K562 (cell line): Measurements from ENCODE around the gene AHSA1. TPM values are rescaled to one million over a fixed set of nuclear protein-coding genes. Genes with fewer than 3 reads are reported as not detected.

Experiments used
- ATAC-seq: fragments of 200-7000 bp; cut with Tn5 transposase; 3 replicates; pipeline ENCODE4 v1.9.1; 2020; ENCODE audit warnings: moderate library complexity
- Bru-seq: library from RNA; stranded (reverse); fragments of 400-500 nt; gene quantifications from one replicate; lab custom pipeline; 2021; lab: Mats Ljungman, UMichigan
- BruChase-seq, 2 experiments: library from RNA; stranded (reverse); fragments of 400-500 nt; gene quantifications; one replicate each; lab custom pipeline; 2021; lab: Mats Ljungman, UMichigan
- BruUV-seq: library from RNA; stranded (reverse); fragments of 400-500 nt; replicated peaks from 2 replicates; lab custom pipeline; 2021; lab: Mats Ljungman, UMichigan
- CTCF ChIA-PET: fragments of 300-600 bp; formaldehyde crosslinking; extraction: SDS; loops from one replicate; lab custom pipeline; 2021; ENCODE audit warnings: low intra/inter-chr PET ratio; lab: Yijun Ruan, JAX
- POLR2A ChIA-PET: fragments of 300-600, 350-650 bp; sonication (Branson Sonifier 250); formaldehyde crosslinking; extraction: SDS; loops from one replicate; lab custom pipeline; 2021; ENCODE audit warnings: antibody characterized with exemption, inconsistent platforms; lab: Yijun Ruan, JAX
- DNase-seq, 4 experiments: peaks; one replicate each; pipeline versions ENCODE4 v3.0.0 to v3.0.0-alpha.2; 2011 to 2018; ENCODE audit warnings: low spot score in 3 of 4, mixed read lengths in 3 of 4; ENCODE audit errors: extremely low read depth in 1 of 4
- FAIRE-seq: peaks from 2 replicates; lab custom pipeline; 2011; peaks lifted over from hg19 to GRCh38; lab: Jason Lieb, UNC
- H2AFZ ChIP-seq: 2 replicates; pipeline ENCODE4 v1.6.0; 2011; ENCODE audit warnings: low read depth, low read length, control low read depth, inconsistent platforms
- H3K27ac ChIP-seq: fragments of 200-600 bp; 3 replicates; pipeline ENCODE4 v1.8.0; 2011; ENCODE audit warnings: low read depth, mild to moderate bottlenecking, control low read depth, inconsistent platforms, low read length, moderate library complexity, mixed read lengths; ENCODE audit errors: extremely low read depth
- H3K27me3 ChIP-seq, 2 experiments: fragments of 300-600 bp in 1 of 2; 2 replicates in 1 of 2; 3 replicates in 1 of 2; pipeline versions ENCODE4 v1.6.0 to v1.8.0; 2011; ENCODE audit warnings: inconsistent platforms in 2 of 2, low read length in 2 of 2, mild to moderate bottlenecking in 1 of 2, mixed read lengths in 1 of 2, moderate library complexity in 1 of 2; ENCODE audit not compliant: control insufficient read depth in 2 of 2, insufficient read depth in 2 of 2
- H3K36me3 ChIP-seq: fragments of 300-600 bp; 3 replicates; pipeline ENCODE4 v1.8.0; 2011; ENCODE audit warnings: mild to moderate bottlenecking, low read length, inconsistent platforms; ENCODE audit not compliant: control insufficient read depth, insufficient read depth
- H3K4me1 ChIP-seq, 2 experiments: fragments of 200-600 bp in 1 of 2; replicated peaks in 1 of 2; 2 replicates in 1 of 2; 3 replicates in 1 of 2; pipeline versions ENCODE4 v1.5.1 to v1.8.0; 2011; ENCODE audit warnings: inconsistent platforms in 2 of 2, low read length in 2 of 2, mild to moderate bottlenecking in 1 of 2, mixed read lengths in 1 of 2, moderate library complexity in 1 of 2; ENCODE audit not compliant: control insufficient read depth in 2 of 2, insufficient read depth in 2 of 2
- H3K4me2 ChIP-seq: 2 replicates; pipeline ENCODE4 v1.6.1; 2011; ENCODE audit warnings: low read length, control low read depth, inconsistent platforms, mixed read lengths; ENCODE audit not compliant: insufficient read depth
- H3K4me3 ChIP-seq: fragments of 200-600 bp; sonication (generic), shearing (Covaris generic); 2 replicates; pipeline ENCODE4 v1.5.1; 2016; ENCODE audit warnings: control low read depth, inconsistent platforms
- H3K79me2 ChIP-seq: fragments of 200-600 bp; 3 replicates; pipeline ENCODE4 v1.8.0; 2011; ENCODE audit warnings: low read length, inconsistent platforms; ENCODE audit not compliant: control insufficient read depth, insufficient read depth
- H3K9ac ChIP-seq, 2 experiments: 2 replicates each; pipeline versions ENCODE4 v1.6.0 to v1.6.1; 2011; ENCODE audit warnings: low read depth in 2 of 2, low read length in 2 of 2, control low read depth in 1 of 2, inconsistent platforms in 1 of 2, mild to moderate bottlenecking in 1 of 2, mixed read lengths in 1 of 2; ENCODE audit not compliant: insufficient read depth in 1 of 2
- H3K9me1 ChIP-seq: one replicate; pipeline ENCODE4 v1.6.0; 2011; ENCODE audit warnings: inconsistent platforms, mild to moderate bottlenecking, low read length, moderate library complexity; ENCODE audit not compliant: control insufficient read depth, insufficient read depth
- H3K9me3 ChIP-seq: replicated peaks from 2 replicates; pipeline ENCODE4 v1.5.1; 2011; ENCODE audit warnings: low read depth, low read length, inconsistent platforms; ENCODE audit not compliant: control insufficient read depth, insufficient read depth
- H4K20me1 ChIP-seq: replicated peaks from 2 replicates; pipeline ENCODE4 v1.6.1; 2011; ENCODE audit warnings: low read length, inconsistent platforms, mixed read lengths; ENCODE audit not compliant: control insufficient read depth, insufficient read depth
- CREM ChIP-seq: IDR thresholded peaks from 2 replicates; pipeline ENCODE4 v1.6.1; 2014; ENCODE audit warnings: antibody characterized with exemption, low read depth
- FOXO4 ChIP-seq: fragments of 450-650 bp; formaldehyde crosslinking; IDR thresholded peaks from 2 replicates; pipeline ENCODE4 v1.4.0; 2020; ENCODE audit warnings: mild to moderate bottlenecking, moderate library complexity
- GATAD2A ChIP-seq: fragments of 450-650 bp; IDR thresholded peaks from 2 replicates; pipeline ENCODE4 v1.6.1; 2017
- HES1 ChIP-seq: fragments of 450-650 bp; IDR thresholded peaks from 2 replicates; pipeline ENCODE4 v1.6.1; 2016; ENCODE audit warnings: low read depth, mild to moderate bottlenecking, moderate library complexity
- NFE2 ChIP-seq: IDR thresholded peaks from 2 replicates; pipeline ENCODE4 v1.6.1; 2014; ENCODE audit warnings: antibody characterized with exemption, low read depth
- SAP30 ChIP-seq: fragments of 200-600 bp; sonication (generic); IDR thresholded peaks from 2 replicates; pipeline ENCODE4 v1.6.1; 2012; ENCODE audit warnings: borderline replicate concordance, low read depth, mild to moderate bottlenecking, moderate library complexity, low read length, control low read depth, inconsistent platforms; ENCODE audit not compliant: insufficient read depth, poor library complexity, severe bottlenecking
- SMAD2 ChIP-seq: fragments of 150-350 bp; IDR thresholded peaks from 2 replicates; pipeline ENCODE4 v1.6.1; 2014; ENCODE audit warnings: low read depth, mild to moderate bottlenecking, low read length
- ZNF3 ChIP-seq: fragments of 250-450 bp; sonication (Bioruptor Pico); IDR thresholded peaks from 2 replicates; pipeline ENCODE4 v1.5.0; 2021; ENCODE audit warnings: mild to moderate bottlenecking, moderate library complexity
- WGBS: fragments of 100-300 bp; shearing (Covaris generic); methylation state at CpG from one replicate; pipeline ENCODE4 v1.1.6; 2016; ENCODE audit warnings: low coverage, mixed read lengths; ENCODE audit not compliant: insufficient coverage; ENCODE audit errors: missing lambda C conversion rate; 5-methylcytosine and 5-hydroxymethylcytosine counted together
- in situ Hi-C: fragments of 300-500 bp; cut with MboI; formaldehyde crosslinking; loops from 4 replicates; pipeline ENCODE4 v1.15.0; 2018; ENCODE audit warnings: inconsistent platforms, mixed read lengths
- intact Hi-C: fragments of 100-400 bp; cut with micrococcal nuclease; formaldehyde crosslinking; loops from 2 replicates; pipeline ENCODE4 v1.14.2; 2022
- long read RNA-seq, 3 experiments: library from polyadenylated mRNA in 2 of 3; library from RNA in 1 of 3; unstranded in 2 of 3; stranded (forward) in 1 of 3; transcript quantifications; one replicate each; pipeline ENCODE4 v2.0.0, GENCODE V29; 2019 to 2022
- polyA minus RNA-seq, 3 experiments: library from RNA; depleted of rRNA, polyadenylated mRNA; stranded (reverse); fragments of >200 nt; gene quantifications; 2 replicates each; pipeline ENCODE4 v1.2.3, GENCODE V29; 2011
- polyA plus RNA-seq, 8 experiments: library from polyadenylated mRNA; depleted of rRNA in 4 of 8; stranded (reverse) in 5 of 8; unstranded in 3 of 8; fragments of >200 nt; fragmentation: Nextera tagmentation in 2 of 8; fragmentation: Illumina TruSeq in 1 of 8; extraction: Ambion mirVana in 2 of 8; extraction: Trizol in 1 of 8; gene quantifications; 2 replicates each; pipeline versions ENCODE4 v1.2.1 to v1.2.3, GENCODE V29; 2011 to 2014; ENCODE audit warnings: inconsistent platforms in 1 of 8, missing spikeins in 1 of 8
- total RNA-seq, 7 experiments: library from RNA; depleted of rRNA in 6 of 7; stranded (reverse); fragments of >200 nt in 6 of 7; fragmentation: Illumina TruSeq in 2 of 7; extraction: Trizol in 2 of 7; gene quantifications; 2 replicates each; pipeline versions ENCODE4 v1.2.1 to v1.2.3, GENCODE V29; 2011 to 2021; ENCODE audit warnings: low replicate concordance in 1 of 7

Gene AHSA1
- total RNA-seq (2011; cell fraction: chromatin; rRNA removed; ENCODE audit: low replicate concordance), result 54.8 and 74.6 TPM in 2 replicates
- total RNA-seq (2011; cell fraction: nucleolus; rRNA removed), result 43.2 and 44.5 TPM in 2 replicates
- total RNA-seq (2011; cell fraction: nucleoplasm; rRNA removed), result 51.8 and 61.0 TPM in 2 replicates
- 144 and 157 TPM in 2 replicates for total RNA-seq (2014; rRNA removed)
- 184 and 201 TPM in 2 replicates for total RNA-seq (2014; rRNA removed; fragmentation: Illumina TruSeq; extraction: Trizol)
- 193 and 197 TPM in 2 replicates for total RNA-seq (2015; rRNA removed; fragmentation: Illumina TruSeq; extraction: Trizol)
- 168 and 175 TPM in 2 replicates for total RNA-seq (2021)
- polyA plus RNA-seq (2011; rRNA removed), result 137 and 208 TPM in 2 replicates
- 162 and 171 TPM in 2 replicates for polyA plus RNA-seq (2011; cell fraction: cytosol; rRNA removed)
- polyA plus RNA-seq (2011; cell fraction: nucleus; rRNA removed), result 49.9 and 55.0 TPM in 2 replicates
- 62.9 and 128 TPM in 2 replicates for polyA plus RNA-seq (2012)
- polyA plus RNA-seq (2014; fragmentation: Illumina TruSeq; extraction: Trizol), result 282 and 317 TPM in 2 replicates
- polyA plus RNA-seq (2014; fragmentation: Nextera tagmentation; extraction: Ambion mirVana), result 10 to 100 TPM; 41.4 to 75.1 TPM
- 202 and 232 TPM in 2 replicates for polyA plus RNA-seq (2014; rRNA removed)
- 227 and 265 TPM in 2 replicates for polyA minus RNA-seq (2011; rRNA and poly(A)+ RNA removed)
- 77.3 and 97.7 TPM in 2 replicates for polyA minus RNA-seq (2011; cell fraction: cytosol; rRNA and poly(A)+ RNA removed)
- polyA minus RNA-seq (2011; cell fraction: nucleus; rRNA and poly(A)+ RNA removed), result 15.5 and 36.1 TPM in 2 replicates
- Bru-seq, nascent RNA, result percentile 88 among the genes with signal in this experiment
- percentile 89 among the genes with signal in this experiment for BruChase-seq, experiment 1, labeled RNA remaining after a 2-hour chase
- percentile 92 among the genes with signal in this experiment for BruChase-seq, experiment 2, labeled RNA remaining after a 6-hour chase
- long read RNA-seq, experiment 1, transcript AHSA1-202 (9 exons, 1,173 nt), result minor isoform, 8 of 290 reads
- long read RNA-seq, experiment 1, transcript AHSA1-201 (9 exons, 1,402 nt), result major isoform, 246 of 290 reads
- long read RNA-seq, experiment 1, partial matches to known transcripts, result 26 of 290 reads
- long read RNA-seq, experiment 1, other reads (novel, unspliced or antisense), result 8 of 290 reads
- long read RNA-seq, experiment 2, transcript AHSA1-201 (9 exons, 1,402 nt), result major isoform, 155 of 219 reads
- long read RNA-seq, experiment 2, partial matches to known transcripts, result 18 of 219 reads
- long read RNA-seq, experiment 2, other reads (novel, unspliced or antisense), result 42 of 219 reads
- long read RNA-seq, experiment 3, transcript AHSA1-201 (9 exons, 1,402 nt), result major isoform, 153 of 162 reads
- long read RNA-seq, experiment 3, partial matches to known transcripts, result 0 of 162 reads
- long read RNA-seq, experiment 3, other reads (novel, unspliced or antisense), result 7 of 162 reads

- peaks cover 48% of the 10 kb centered on the region for H3K79me2 ChIP-seq
- peak within 1 kb of the TSS; percentile 96 for H3K4me3 ChIP-seq
- DNase-seq (peak; percentile 77 to 96 (median 82)), FAIRE-seq (peak; percentile 99), ATAC-seq (peak; percentile 95)
- H3K4me2 ChIP-seq, result peak within 1 kb of the TSS; percentile 97
- H3K9ac ChIP-seq, result peak within 1 kb of the TSS; percentile 92 to 98
- no peaks in the 10 kb centered on the region for H3K9me3 ChIP-seq
- H3K4me1 ChIP-seq, result peaks cover 7 to 11% of the 10 kb centered on the region in 2 experiments; a peak in 3 of 5 replicates
- in situ Hi-C loops, result no loop called here
- peaks cover 36% of the 10 kb centered on the region for H3K36me3 ChIP-seq
- H3K27me3 ChIP-seq, result no peaks in the 10 kb centered on the region
- peaks cover 12% of the 10 kb centered on the region; the same call in 1 of the 2 replicates for H4K20me1 ChIP-seq
- POLR2A ChIA-PET, result interaction anchor here (0.6 to 2.2 kb wide), 9 partner anchors 9 to 154 kb away, joined by 3 to 7 read pairs (median 3); no protein-coding TSS in a partner anchor
- H3K27ac ChIP-seq, result peak within 1 kb of the TSS; percentile 99
- H3K9me1 ChIP-seq, result peaks cover 5% of the 10 kb centered on the region
- WGBS, result under 1% methylated on average over 42 of the region's 50 CpGs
- no TSS peak for BruUV-seq
- CTCF ChIA-PET, result no interaction called here
- H2AFZ ChIP-seq, result peak within 1 kb of the TSS; percentile 100
- intact Hi-C loops, result loop anchor here (2.0 to 5.0 kb wide), 6 partner anchors 50 to 190 kb away; partner anchors contain the start of genes GSTZ1, POMT2, SAMD15 and SPTLC2
- no peak for TF ChIP-seq FOXO4
- peak; percentile 30 for TF ChIP-seq SAP30
- TF ChIP-seq ZNF3 (CRISPR knock-in tag), result no peak
- TF ChIP-seq SMAD2, result no peak
- peak; percentile 97 for TF ChIP-seq CREM
- no peak for TF ChIP-seq HES1
- peak; percentile 13; the same call in 1 of the 2 replicates for TF ChIP-seq NFE2
- no peak for TF ChIP-seq GATAD2A
These were observed at the start of gene AHSA1, which contains the start of gene VIPAS39 for GRCh38 chr14:77457522-77458248. Gene AHSA1, plus strand, starts transcription at chr14:77458093. Its CDS starts 97 bp downstream, at chr14:77458190. Gene VIPAS39, minus strand, starts transcription at chr14:77457601. Its CDS starts 3,499 bp downstream, at chr14:77454102.
